Stimulated activated memory B cell treated with anti-CD40 and anti-IgM and Interleukin-4, amounts not matched to agents 10 μg/mL and 1 μg/mL and 100 μg/mL, for 72 hours (primary cell): ENCODE data around the gene MPC2.
A peak's percentile ranks its signal among the peaks of the same experiment; 100 is the strongest.
"Not testable (repeated sequence)": the region's sequence is repeated elsewhere in the genome, so short reads cannot be mapped to it uniquely, and the experiment has no call there.

Experiments used
- ATAC-seq: fragments of 150-1000 bp; cut with Tn5 transposase; 2 replicates; pipeline ENCODE4 v1.10.0; 2021
- H3K27ac Mint-ChIP-seq: one replicate; pipeline ENCODE4 v1.8.0; 2022; ENCODE audit warnings: mild to moderate bottlenecking, mixed read lengths
- H3K27me3 Mint-ChIP-seq: one replicate; pipeline ENCODE4 v1.8.0; 2022; ENCODE audit warnings: mixed read lengths
- H3K36me3 Mint-ChIP-seq: one replicate; pipeline ENCODE4 v1.8.0; 2022; ENCODE audit warnings: mixed read lengths
- H3K4me1 Mint-ChIP-seq: one replicate; pipeline ENCODE4 v1.8.0; 2022; ENCODE audit warnings: mixed read lengths
- H3K4me3 Mint-ChIP-seq: one replicate; pipeline ENCODE4 v1.8.0; 2022; ENCODE audit warnings: mild to moderate bottlenecking, moderate library complexity, mixed read lengths
- H3K9me3 Mint-ChIP-seq: one replicate; pipeline ENCODE4 v1.8.0; 2022; ENCODE audit warnings: mixed read lengths

Gene MPC2

DNA sequence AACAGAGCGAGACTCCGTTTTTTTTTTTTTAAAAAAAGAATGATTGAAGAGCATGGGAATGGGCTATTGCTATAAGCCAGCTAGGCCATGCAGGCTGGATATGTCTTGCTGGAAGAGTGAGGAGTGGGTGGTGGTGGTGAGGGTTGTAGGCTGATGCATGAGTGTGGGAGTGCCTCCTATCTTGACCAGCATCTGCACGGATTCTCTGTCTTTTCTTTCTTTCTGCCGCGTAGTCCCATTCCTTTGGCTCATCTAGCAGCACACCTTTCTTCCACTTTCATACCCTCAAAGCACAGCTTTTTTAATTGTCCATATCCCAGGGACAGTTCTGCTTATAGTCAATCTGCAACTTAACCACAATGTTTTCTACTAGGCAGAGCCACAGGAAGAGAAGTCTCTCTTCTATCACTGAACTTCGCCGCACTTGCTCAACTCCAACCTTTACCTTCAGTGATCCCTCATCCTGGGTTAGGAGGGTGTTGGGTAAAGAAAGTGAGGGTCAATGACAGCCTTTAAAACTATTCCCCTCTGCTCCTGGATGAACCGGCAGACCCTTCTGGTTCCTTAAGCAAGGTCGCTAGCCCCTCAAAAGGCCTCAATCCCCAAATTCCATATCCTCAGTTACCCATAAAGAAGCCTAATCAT is 38.2 kb downstream of the MPC2 start:
- Mint-ChIP-seq H3K36me3 (no peaks in the 10 kb centered on the region), H3K4me3 (no peak overlapping the region), H3K27ac (peak overlapping the region; percentile 85), H3K27me3 (peaks cover 10% of the 10 kb centered on the region), H3K9me3 (no peaks in the 10 kb centered on the region), H3K4me1 (peaks cover 12% of the 10 kb centered on the region)
- ATAC-seq: peak; percentile 10

DNA sequence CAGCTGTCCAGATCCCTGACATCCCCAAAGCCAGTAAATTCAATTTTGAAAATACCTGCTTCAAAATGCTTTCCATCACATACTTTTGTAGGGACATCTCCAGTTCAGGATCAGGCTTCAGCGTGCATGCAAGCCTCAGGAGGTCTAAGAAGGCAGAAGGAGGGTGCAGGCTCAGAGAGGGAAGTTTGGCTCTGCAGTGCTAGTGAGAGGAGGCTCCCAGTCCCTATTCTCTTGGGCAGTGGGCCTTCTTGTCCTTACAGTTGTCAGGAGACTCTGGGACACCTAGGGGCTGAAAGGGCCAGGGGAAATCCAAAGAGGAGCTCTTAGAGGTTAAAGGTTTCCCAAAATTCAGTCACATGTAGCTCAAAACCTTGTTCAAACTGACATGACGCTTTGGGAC is 43.1 kb downstream of the MPC2 start:
- no peak for ATAC-seq
- Mint-ChIP-seq H3K27ac (no peak overlapping the region), H3K9me3 (no peaks in the 10 kb centered on the region), H3K4me3 (no peak overlapping the region), H3K36me3 (no peaks in the 10 kb centered on the region), H3K4me1 (peaks cover 9% of the 10 kb centered on the region), H3K27me3 (peaks cover 10% of the 10 kb centered on the region)

- Mint-ChIP-seq H3K4me3 (no peak overlapping the region), H3K27ac (no peak overlapping the region), H3K9me3 (peaks cover 2% of the 10 kb centered on the region), H3K27me3 (peaks cover 5% of the 10 kb centered on the region), H3K4me1 (peaks cover 8% of the 10 kb centered on the region), H3K36me3 (no peaks in the 10 kb centered on the region)
- no peak for ATAC-seq
These were observed 46.5 kb downstream of the MPC2 start for GRCh38 chr1:167890400-167890799.

DNA sequence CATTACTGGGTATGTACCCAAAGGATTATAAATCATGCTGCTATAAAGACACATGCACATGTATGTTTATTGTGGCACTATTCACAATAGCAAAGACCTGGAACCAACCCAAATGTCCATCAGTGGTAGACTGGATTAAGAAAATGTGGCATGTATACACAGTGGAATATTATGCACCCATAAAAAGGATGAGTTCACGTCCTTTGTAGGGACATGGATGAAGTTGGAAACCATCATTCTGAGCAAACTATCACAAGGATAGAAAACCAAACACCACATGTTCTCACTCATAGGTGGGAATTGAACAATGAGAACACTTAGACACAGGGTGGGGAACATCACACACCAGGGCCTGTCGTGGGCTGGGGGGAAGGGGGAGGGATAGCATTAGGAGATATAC is 49.7 kb downstream of the MPC2 start:
- H3K9me3 Mint-ChIP-seq, H3K4me1 Mint-ChIP-seq, H3K27me3 Mint-ChIP-seq, H3K36me3 Mint-ChIP-seq, ATAC-seq, H3K27ac Mint-ChIP-seq, H3K4me3 Mint-ChIP-seq: not testable (repeated sequence)

GRCh38 chr1:167882376-167882775 is 54.5 kb downstream of the MPC2 start:
- ATAC-seq: no peak
- H3K27me3 Mint-ChIP-seq: peaks cover 10% of the 10 kb centered on the region
- H3K36me3 Mint-ChIP-seq: no peaks in the 10 kb centered on the region
- no peaks in the 10 kb centered on the region for H3K4me1 Mint-ChIP-seq
- H3K9me3 Mint-ChIP-seq: peaks cover 2% of the 10 kb centered on the region
- H3K27ac Mint-ChIP-seq: no peak overlapping the region
- no peak overlapping the region for H3K4me3 Mint-ChIP-seq

DNA sequence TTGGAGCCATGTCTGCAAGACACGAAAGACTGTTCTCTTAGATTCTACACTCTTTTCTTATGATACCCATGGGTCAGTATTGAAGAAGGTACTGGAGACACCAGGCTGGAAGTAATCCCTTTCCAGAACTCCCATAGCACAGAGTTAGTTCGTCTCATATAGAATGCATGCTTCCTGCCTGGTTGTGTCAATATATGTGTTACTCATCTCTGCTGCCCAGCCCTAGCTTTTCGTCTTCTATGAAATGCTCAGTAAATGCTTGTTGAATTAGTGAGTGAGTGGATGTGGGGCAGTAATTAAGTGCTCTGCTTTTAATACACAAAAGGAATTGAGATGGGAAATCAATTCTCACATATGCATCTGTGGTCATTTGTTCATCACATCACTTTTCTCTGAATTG is 55.1 kb downstream of the MPC2 start:
- Mint-ChIP-seq H3K4me3 (no peak overlapping the region), H3K9me3 (peaks cover 2% of the 10 kb centered on the region), H3K4me1 (no peaks in the 10 kb centered on the region), H3K36me3 (no peaks in the 10 kb centered on the region), H3K27ac (no peak overlapping the region), H3K27me3 (peaks cover 10% of the 10 kb centered on the region)
- ATAC-seq: no peak

DNA sequence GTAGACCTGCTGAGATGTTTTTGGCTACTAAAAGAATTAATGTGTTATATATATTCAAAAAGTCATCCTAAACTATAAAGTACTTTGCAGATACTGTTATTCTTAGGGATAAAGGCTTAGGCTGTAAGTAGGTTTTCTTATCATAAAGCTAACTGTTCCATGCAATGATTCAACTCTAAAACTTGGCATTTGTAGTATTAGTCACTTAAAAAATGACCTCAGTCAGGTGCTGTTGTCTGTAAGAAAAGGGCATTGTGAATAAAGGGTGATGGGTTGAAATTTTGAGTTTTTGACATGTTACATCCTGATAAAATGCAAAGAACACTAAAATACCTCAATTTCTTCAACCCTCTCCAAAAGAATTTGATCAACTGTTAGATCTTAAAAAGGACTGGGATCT is 55.8 kb downstream of the MPC2 start:
- peaks cover 10% of the 10 kb centered on the region for H3K27me3 Mint-ChIP-seq
- H3K36me3 Mint-ChIP-seq: no peaks in the 10 kb centered on the region
- H3K4me3 Mint-ChIP-seq: no peak overlapping the region
- ATAC-seq: no peak
- H3K27ac Mint-ChIP-seq: no peak overlapping the region
- no peaks in the 10 kb centered on the region for H3K4me1 Mint-ChIP-seq
- H3K9me3 Mint-ChIP-seq: no peaks in the 10 kb centered on the region

- no peak for ATAC-seq
- peaks cover 8% of the 10 kb centered on the region for H3K27me3 Mint-ChIP-seq
- H3K9me3 Mint-ChIP-seq: no peaks in the 10 kb centered on the region
- no peak overlapping the region for H3K27ac Mint-ChIP-seq
- H3K36me3 Mint-ChIP-seq: no peaks in the 10 kb centered on the region
- no peak overlapping the region for H3K4me3 Mint-ChIP-seq
- no peaks in the 10 kb centered on the region for H3K4me1 Mint-ChIP-seq
These were observed 56.3 kb downstream of the MPC2 start for GRCh38 chr1:167880580-167881021.

- no peak overlapping the region for H3K4me3 Mint-ChIP-seq
- no peak for ATAC-seq
- no peak overlapping the region for H3K27ac Mint-ChIP-seq
- no peaks in the 10 kb centered on the region for H3K4me1 Mint-ChIP-seq
- H3K27me3 Mint-ChIP-seq: no peaks in the 10 kb centered on the region
- H3K9me3 Mint-ChIP-seq: no peaks in the 10 kb centered on the region
- H3K36me3 Mint-ChIP-seq: no peaks in the 10 kb centered on the region
These were observed 57.4 kb downstream of the MPC2 start for GRCh38 chr1:167879508-167879907.

- no peaks in the 10 kb centered on the region for H3K27me3 Mint-ChIP-seq
- no peaks in the 10 kb centered on the region for H3K4me1 Mint-ChIP-seq
- ATAC-seq: no peak
- no peak overlapping the region for H3K4me3 Mint-ChIP-seq
- no peak overlapping the region for H3K27ac Mint-ChIP-seq
- no peaks in the 10 kb centered on the region for H3K36me3 Mint-ChIP-seq
- H3K9me3 Mint-ChIP-seq: no peaks in the 10 kb centered on the region
These were observed 58.3 kb downstream of the MPC2 start for GRCh38 chr1:167878372-167879160.

GRCh38 chr1:167876597-167877175 is 60.2 kb downstream of the MPC2 start:
- Mint-ChIP-seq H3K27me3 (no peaks in the 10 kb centered on the region), H3K4me1 (no peaks in the 10 kb centered on the region), H3K27ac (no peak overlapping the region), H3K9me3 (no peaks in the 10 kb centered on the region), H3K4me3 (no peak overlapping the region), H3K36me3 (no peaks in the 10 kb centered on the region)
- no peak for ATAC-seq

GRCh38 chr1:167871331-167871730 is 65.5 kb downstream of the MPC2 start:
- no peaks in the 10 kb centered on the region for H3K36me3 Mint-ChIP-seq
- no peak overlapping the region for H3K4me3 Mint-ChIP-seq
- H3K27me3 Mint-ChIP-seq: no peaks in the 10 kb centered on the region
- H3K27ac Mint-ChIP-seq: no peak overlapping the region
- no peaks in the 10 kb centered on the region for H3K9me3 Mint-ChIP-seq
- no peak for ATAC-seq
- H3K4me1 Mint-ChIP-seq: no peaks in the 10 kb centered on the region

- not testable (repeated sequence) for H3K36me3 Mint-ChIP-seq, ATAC-seq, H3K27ac Mint-ChIP-seq, H3K27me3 Mint-ChIP-seq, H3K4me3 Mint-ChIP-seq, H3K4me1 Mint-ChIP-seq, H3K9me3 Mint-ChIP-seq
These were observed 67.5 kb downstream of the MPC2 start for GRCh38 chr1:167869157-167870001.

DNA sequence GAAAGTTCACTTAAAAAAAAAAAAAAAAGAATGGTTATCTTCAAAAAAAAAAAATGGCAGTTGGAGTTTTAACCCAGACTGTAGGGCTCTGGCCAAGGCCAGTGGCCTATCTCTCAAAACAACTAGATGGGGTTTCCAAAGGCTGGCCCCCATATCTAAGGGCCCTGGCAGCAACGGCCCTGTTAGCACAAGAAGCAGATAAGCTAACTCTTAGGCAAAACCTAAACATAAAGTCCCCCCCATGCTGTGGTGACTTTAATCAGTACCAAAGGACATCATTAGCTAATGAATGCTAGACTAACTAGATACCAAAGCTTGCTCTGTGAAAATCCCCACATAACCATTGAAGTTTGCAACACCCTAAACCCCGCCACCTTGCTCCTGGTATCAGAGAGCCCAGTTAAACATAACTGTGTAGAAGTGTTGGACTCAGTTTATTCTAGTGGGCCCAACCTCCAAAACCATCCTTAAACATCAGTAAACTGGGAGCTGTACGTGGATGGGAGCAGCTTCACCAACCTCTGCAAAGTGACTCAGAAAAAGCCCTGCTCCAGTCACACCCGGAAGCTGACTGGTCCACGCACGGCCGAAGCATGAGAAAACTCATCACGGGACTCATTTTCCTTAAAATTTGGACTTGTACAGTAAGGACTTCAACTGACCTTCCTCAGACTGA is 70.0 kb downstream of the MPC2 start:
- H3K36me3 Mint-ChIP-seq, H3K27ac Mint-ChIP-seq, H3K4me3 Mint-ChIP-seq, ATAC-seq, H3K27me3 Mint-ChIP-seq, H3K9me3 Mint-ChIP-seq, H3K4me1 Mint-ChIP-seq: not testable (repeated sequence)
